ENCODE measurements around the gene DNMT1.
A peak's percentile ranks its signal among the peaks of the same experiment; 100 is the strongest.

Gene DNMT1

GRCh38 chr19:10113964-10114650 is 80.6 kb downstream of the DNMT1 start:
- DNase-seq (ENCODE audit: low read depth): no peak

GRCh38 chr19:10113592-10113963 is 81.2 kb downstream of the DNMT1 start:
- DNase-seq (ENCODE audit: low read depth): no peak

- peak; percentile 74 for DNase-seq (ENCODE audit: low read depth)
Measured at GRCh38 chr19:10112895-10113591, 81.7 kb downstream of the DNMT1 start.

GRCh38 chr19:10112037-10112761 is 82.6 kb downstream of the DNMT1 start:
- peak; percentile 64 for DNase-seq (ENCODE audit: low read depth)

- DNase-seq (ENCODE audit: low read depth): peak; percentile 55
Measured at GRCh38 chr19:10111405-10111811, 83.3 kb downstream of the DNMT1 start, which contains the start of gene P2RY11. Gene P2RY11 (plus strand): TSS chr19:10111693. CDS start chr19:10111722, 29 bp downstream.

GRCh38 chr19:10110972-10111317 is 83.8 kb downstream of the DNMT1 start:
- DNase-seq (ENCODE audit: low read depth): no peak

- DNase-seq (ENCODE audit: low read depth): no peak
Measured at GRCh38 chr19:10110076-10110971, 84.4 kb downstream of the DNMT1 start.

GRCh38 chr19:10109528-10109927 is 85.2 kb downstream of the DNMT1 start:
- DNase-seq (ENCODE audit: low read depth): no peak

GRCh38 chr19:10107817-10108367 is 86.9 kb downstream of the DNMT1 start:
- DNase-seq (ENCODE audit: low read depth): no peak

GRCh38 chr19:10107254-10107653 is 87.5 kb downstream of the DNMT1 start:
- DNase-seq (ENCODE audit: low read depth): no peak

- peak; percentile 94 for DNase-seq (ENCODE audit: low read depth)
Measured at GRCh38 chr19:10106100-10106936, 88.4 kb downstream of the DNMT1 start, which contains the start of gene PPAN. Gene PPAN (plus strand): TSS chr19:10106362. CDS start chr19:10106395, 33 bp downstream.

- peak; percentile 79 for DNase-seq (ENCODE audit: low read depth)
Measured at GRCh38 chr19:10105509-10106099, 89.1 kb downstream of the DNMT1 start.

- peak; percentile 69 for DNase-seq (ENCODE audit: low read depth)
Measured at GRCh38 chr19:10104665-10105508, 89.9 kb downstream of the DNMT1 start.

GRCh38 chr19:10104130-10104513 is 90.6 kb downstream of the DNMT1 start:
- no peak for DNase-seq (ENCODE audit: low read depth)

GRCh38 chr19:10102787-10103236 is 91.9 kb downstream of the DNMT1 start:
- no peak for DNase-seq (ENCODE audit: low read depth)

GRCh38 chr19:10100163-10100785 is 94.5 kb downstream of the DNMT1 start:
- no peak for DNase-seq (ENCODE audit: low read depth)

- no peak for DNase-seq (ENCODE audit: low read depth)
Measured at GRCh38 chr19:10096615-10096963, 98.2 kb downstream of the DNMT1 start.

GRCh38 chr19:10095948-10096614 is 98.7 kb downstream of the DNMT1 start:
- DNase-seq (ENCODE audit: low read depth): peak; percentile 93

Data from activated T-cell treated with anti-CD3 and anti-CD28 coated beads for 48 hours (primary cell).